ENCODE measurements around the gene PNMA1. TPM values are rescaled to one million over a fixed set of nuclear protein-coding genes. Genes with fewer than 3 reads are reported as not detected.

Gene PNMA1
- total and polyA plus RNA-seq, 2 donors (not counting 1 experiment from before 2014, with no cell fraction given) = 9.5 to 31.6 TPM

DNA sequence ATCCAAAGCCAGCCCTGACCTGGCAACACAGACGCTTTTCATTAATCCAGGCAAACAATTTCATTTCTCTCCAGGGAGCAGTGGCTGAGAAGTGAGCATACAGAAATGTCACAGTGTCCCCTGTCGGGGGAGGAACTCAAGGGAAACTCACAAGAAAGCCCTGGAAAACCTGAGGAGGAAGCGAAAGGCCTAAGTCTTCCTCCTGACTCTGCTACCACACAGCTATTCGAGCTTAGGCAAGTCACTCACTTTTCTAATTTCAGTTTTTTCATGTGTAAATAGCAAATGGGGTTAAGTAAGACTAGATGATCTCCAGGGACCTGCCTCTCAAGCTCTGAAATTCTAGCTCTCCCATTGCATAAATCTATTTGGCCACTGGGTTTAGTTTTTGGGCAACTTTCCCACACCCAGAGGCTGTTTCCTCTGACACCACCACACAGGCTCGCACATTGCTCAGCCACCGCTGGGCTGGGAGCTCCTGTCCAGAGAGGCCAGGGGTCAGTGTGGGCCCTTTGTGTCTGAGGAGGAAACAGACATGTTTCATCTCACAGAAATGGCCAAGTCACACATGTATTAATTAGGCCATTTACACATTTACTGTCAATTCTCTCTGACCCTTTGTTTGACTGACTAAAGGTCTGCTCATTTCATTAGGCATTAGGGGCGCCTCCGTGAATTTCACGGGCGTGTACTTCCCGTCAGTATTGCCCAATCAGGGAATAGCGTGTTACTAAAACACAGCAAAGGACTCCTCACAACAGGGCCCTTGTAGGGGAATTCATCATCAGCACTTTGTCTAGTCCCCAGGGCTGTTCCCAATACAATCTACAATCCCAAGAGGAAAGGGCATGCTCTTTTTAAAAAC, 9.8 kb upstream of the PNMA1 start:
- ATAC-seq (ENCODE audit: low read depth) (no peak), DNase-seq (no peak)
- POLR2A ChIA-PET = no interaction called here
- Histone ChIP-seq H3K4me1 (ENCODE audit: control insufficient read depth in 2 of 2, insufficient read depth in 2 of 2, low read length in 2 of 2) (peaks cover 2 to 7% of the 10 kb centered on the region in 2 donors), H3K79me2 (ENCODE audit: control insufficient read depth, insufficient read depth, low read length) (peaks cover 39% of the 10 kb centered on the region), H4K20me1 (ENCODE audit: control insufficient read depth, insufficient read depth, low read length, poor library complexity, severe bottlenecking) (peaks cover 58% of the 10 kb centered on the region), H3K9ac (ENCODE audit: low read length) (no peak overlapping the region), H3K27me3 (replicated peaks in 1 of 4; ENCODE audit: control extremely low read depth in 1 of 4, control insufficient read depth in 3 of 4, insufficient read depth in 4 of 4, low read length in 3 of 4) (no peaks in the 10 kb centered on the region), H2AFZ (ENCODE audit: insufficient read depth, low read depth, low read length, poor library complexity, severe bottlenecking) (no peak overlapping the region), H3K4me3 (ENCODE audit: control extremely low read depth in 1 of 5, extremely low read depth in 1 of 5, insufficient read depth in 1 of 5, low read depth in 2 of 5, low read length in 4 of 5) (no peak overlapping the region), H3K4me2 (replicated peaks; ENCODE audit: low read depth, low read length, poor library complexity, severe bottlenecking) (no peak overlapping the region), H3K36me3 (replicated peaks in 1 of 2; ENCODE audit: control extremely low read depth in 1 of 2, control insufficient read depth in 1 of 2, extremely low read depth in 1 of 2, insufficient read depth in 2 of 2, low read length in 1 of 2) (peaks cover 4 to 95% of the 10 kb centered on the region in 2 experiments), H3K9me3 (ENCODE audit: control extremely low read depth in 1 of 3, control insufficient read depth in 2 of 3, insufficient read depth in 1 of 3, low read length in 2 of 3) (no peaks in the 10 kb centered on the region), H3K27ac (ENCODE audit: low read length in 2 of 2) (peak overlapping the region in 1 of 2 donors; percentile 12)
- H3K27me3 Mint-ChIP-seq = no peaks in the 10 kb centered on the region
- CTCF ChIA-PET = interaction anchor here (1.1 to 14.3 kb wide), 4 partner anchors 17 to 102 kb away, joined by 3 to 299 read pairs (median 4); no protein-coding TSS in a partner anchor
- no peak for TF ChIP-seq EZH2 (IDR thresholded peaks at IDR 0.05; ENCODE audit: borderline replicate concordance, insufficient read depth, low read depth, low read length, poor library complexity, severe bottlenecking)
- TF ChIP-seq, protein P1, sequence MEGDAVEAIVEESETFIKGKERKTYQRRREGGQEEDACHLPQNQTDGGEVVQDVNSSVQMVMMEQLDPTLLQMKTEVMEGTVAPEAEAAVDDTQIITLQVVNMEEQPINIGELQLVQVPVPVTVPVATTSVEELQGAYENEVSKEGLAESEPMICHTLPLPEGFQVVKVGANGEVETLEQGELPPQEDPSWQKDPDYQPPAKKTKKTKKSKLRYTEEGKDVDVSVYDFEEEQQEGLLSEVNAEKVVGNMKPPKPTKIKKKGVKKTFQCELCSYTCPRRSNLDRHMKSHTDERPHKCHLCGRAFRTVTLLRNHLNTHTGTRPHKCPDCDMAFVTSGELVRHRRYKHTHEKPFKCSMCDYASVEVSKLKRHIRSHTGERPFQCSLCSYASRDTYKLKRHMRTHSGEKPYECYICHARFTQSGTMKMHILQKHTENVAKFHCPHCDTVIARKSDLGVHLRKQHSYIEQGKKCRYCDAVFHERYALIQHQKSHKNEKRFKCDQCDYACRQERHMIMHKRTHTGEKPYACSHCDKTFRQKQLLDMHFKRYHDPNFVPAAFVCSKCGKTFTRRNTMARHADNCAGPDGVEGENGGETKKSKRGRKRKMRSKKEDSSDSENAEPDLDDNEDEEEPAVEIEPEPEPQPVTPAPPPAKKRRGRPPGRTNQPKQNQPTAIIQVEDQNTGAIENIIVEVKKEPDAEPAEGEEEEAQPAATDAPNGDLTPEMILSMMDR (IDR thresholded peaks at IDR 0.05) = no peak
- H3K4me1 Mint-ChIP-seq = peaks cover 6% of the 10 kb centered on the region
- H3K9me3 Mint-ChIP-seq (ENCODE audit: insufficient read depth) = no peaks in the 10 kb centered on the region
- intact Hi-C loops (cut with micrococcal nuclease) = no loop called here
- 68% methylated on average over 4 of the region's 12 CpGs for WGBS (ENCODE audit: insufficient coverage)
- peak overlapping the region; percentile 46 for H3K27ac Mint-ChIP-seq
- no peak overlapping the region for H3K4me3 Mint-ChIP-seq

DNA sequence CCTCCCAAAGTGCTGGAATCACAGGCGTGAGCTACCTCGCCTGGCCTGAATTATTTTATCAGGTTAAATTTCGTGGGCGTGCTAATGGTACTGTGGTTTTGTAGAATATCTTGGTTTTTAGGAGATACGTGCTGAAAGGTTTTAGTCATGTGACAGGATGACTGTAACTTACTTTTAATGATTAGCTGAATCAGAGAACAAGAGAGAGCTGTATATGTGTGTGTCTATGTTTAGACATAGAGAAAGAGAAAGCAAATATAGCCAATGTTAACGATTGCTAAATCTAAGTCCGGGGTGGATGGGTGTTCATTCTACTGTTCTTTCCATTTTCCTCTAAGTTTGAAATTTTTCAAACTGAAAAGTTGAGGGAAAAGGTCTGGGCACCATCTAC, 9.2 kb upstream of the PNMA1 start:
- no peak overlapping the region for H3K4me3 Mint-ChIP-seq
- Histone ChIP-seq H3K27me3 (replicated peaks in 1 of 4; ENCODE audit: control extremely low read depth in 1 of 4, control insufficient read depth in 3 of 4, insufficient read depth in 4 of 4, low read length in 3 of 4) (no peaks in the 10 kb centered on the region), H3K4me1 (ENCODE audit: control insufficient read depth in 2 of 2, insufficient read depth in 2 of 2, low read length in 2 of 2) (peaks cover 0 to under 1% of the 10 kb centered on the region in 2 donors), H3K36me3 (replicated peaks in 1 of 2; ENCODE audit: control extremely low read depth in 1 of 2, control insufficient read depth in 1 of 2, extremely low read depth in 1 of 2, insufficient read depth in 2 of 2, low read length in 1 of 2) (peaks cover 4 to 91% of the 10 kb centered on the region in 2 experiments), H3K9me3 (ENCODE audit: control extremely low read depth in 1 of 3, control insufficient read depth in 2 of 3, insufficient read depth in 1 of 3, low read length in 2 of 3) (no peaks in the 10 kb centered on the region), H3K9ac (ENCODE audit: low read length) (no peak overlapping the region), H4K20me1 (ENCODE audit: control insufficient read depth, insufficient read depth, low read length, poor library complexity, severe bottlenecking) (peaks cover 53% of the 10 kb centered on the region), H3K79me2 (ENCODE audit: control insufficient read depth, insufficient read depth, low read length) (peaks cover 33% of the 10 kb centered on the region), H3K4me3 (ENCODE audit: control extremely low read depth in 1 of 5, extremely low read depth in 1 of 5, insufficient read depth in 1 of 5, low read depth in 2 of 5, low read length in 4 of 5) (no peak overlapping the region), H2AFZ (ENCODE audit: insufficient read depth, low read depth, low read length, poor library complexity, severe bottlenecking) (no peak overlapping the region), H3K27ac (ENCODE audit: low read length in 2 of 2) (peak overlapping the region in 1 of 2 donors; percentile 12), H3K4me2 (replicated peaks; ENCODE audit: low read depth, low read length, poor library complexity, severe bottlenecking) (no peak overlapping the region)
- ATAC-seq (ENCODE audit: low read depth) (no peak), DNase-seq (no peak)
- no peak for TF ChIP-seq EZH2 (IDR thresholded peaks at IDR 0.05; ENCODE audit: borderline replicate concordance, insufficient read depth, low read depth, low read length, poor library complexity, severe bottlenecking)
- TF ChIP-seq, protein P1 (IDR thresholded peaks at IDR 0.05) = no peak
- no peaks in the 10 kb centered on the region for H3K27me3 Mint-ChIP-seq
- no peaks in the 10 kb centered on the region for H3K9me3 Mint-ChIP-seq (ENCODE audit: insufficient read depth)
- POLR2A ChIA-PET = no interaction called here
- peak overlapping the region; percentile 46 for H3K27ac Mint-ChIP-seq
- WGBS (ENCODE audit: insufficient coverage) = 93% methylated on average over 7 of the region's 7 CpGs
- peaks cover under 1% of the 10 kb centered on the region for H3K4me1 Mint-ChIP-seq
- CTCF ChIA-PET = interaction anchor here (1.0 to 14.3 kb wide), 4 partner anchors 18 to 103 kb away, joined by 3 to 299 read pairs (median 4); no protein-coding TSS in a partner anchor
- intact Hi-C loops (cut with micrococcal nuclease) = no loop called here
